NB4 (cell line): ENCODE results near the gene IBTK.

Experiments used
- CTCF ChIP-seq: IDR thresholded peaks from one replicate; pipeline ENCODE4 v1.5.1; 2012; ENCODE audit warnings: low read depth, low read length
- MAX ChIP-seq: IDR thresholded peaks from 2 replicates; pipeline ENCODE4 v1.6.1; 2011; ENCODE audit warnings: low read depth, low read length
- MYC ChIP-seq: IDR thresholded peaks from 2 replicates; pipeline ENCODE4 v1.6.1; 2011; ENCODE audit warnings: low read depth, low read length
- POLR2A ChIP-seq: IDR thresholded peaks from 2 replicates; pipeline ENCODE4 v1.6.1; 2011; ENCODE audit warnings: mild to moderate bottlenecking; ENCODE audit not compliant: insufficient read length; ENCODE audit errors: extremely low read depth

GRCh38 chr6:82246370-82246769 is 1.2 kb downstream of the IBTK start:
- TF ChIP-seq CTCF (no peak), POLR2A (no peak), MAX (no peak), MYC (no peak)
